AG04449 (cell line): ENCODE data around the gene SATL1.
"Not testable (repeated sequence)": the region's sequence is repeated elsewhere in the genome, so short reads cannot be mapped to it uniquely, and the experiment has no call there.

Experiments used
- CTCF ChIA-PET: fragments of 350-600 bp; formaldehyde crosslinking; extraction: SDS; loops from one replicate; lab custom pipeline; 2021; ENCODE audit warnings: antibody characterized with exemption; lab: Yijun Ruan, JAX
- POLR2A ChIA-PET: fragments of 400-600, 350-600 bp; formaldehyde crosslinking; extraction: SDS; loops from one replicate; lab custom pipeline; 2020; ENCODE audit warnings: antibody characterized with exemption, inconsistent platforms; lab: Yijun Ruan, JAX
- DNase-seq: peaks from one replicate; pipeline ENCODE4 v3.0.0-alpha.2; 2010; ENCODE audit warnings: low read depth, low spot score
- H3K4me3 ChIP-seq: 2 replicates; pipeline ENCODE4 v1.5.1; 2011; ENCODE audit warnings: low read depth, mild to moderate bottlenecking, control low read depth, low read length
- CTCF ChIP-seq: IDR thresholded peaks from one replicate; pipeline ENCODE4 v1.5.1; 2011; ENCODE audit warnings: mild to moderate bottlenecking, moderate library complexity, low read length, control low read depth, inconsistent platforms; ENCODE audit not compliant: insufficient read depth; ENCODE audit errors: missing control alignments

The SATL1 gene

GRCh38 chrX:85243761-85244449 is at the start of gene SATL1, which contains the start of gene ZNF711:
SATL1 (minus strand) TSS chrX:85243779; CDS start chrX:85108968, 134,811 bp downstream.
ZNF711 (plus strand) TSS chrX:85243991; CDS start chrX:85247573, 3,582 bp downstream.
- H3K4me3 ChIP-seq = peak within 1 kb of the TSS; percentile 72
- no peak for DNase-seq
- TF ChIP-seq CTCF = no peak
- POLR2A ChIA-PET = no interaction called here
- CTCF ChIA-PET = interaction anchor here (1.2 kb wide), 1 partner anchor 21 kb away, joined by 3 read pairs; no protein-coding TSS in a partner anchor

DNA sequence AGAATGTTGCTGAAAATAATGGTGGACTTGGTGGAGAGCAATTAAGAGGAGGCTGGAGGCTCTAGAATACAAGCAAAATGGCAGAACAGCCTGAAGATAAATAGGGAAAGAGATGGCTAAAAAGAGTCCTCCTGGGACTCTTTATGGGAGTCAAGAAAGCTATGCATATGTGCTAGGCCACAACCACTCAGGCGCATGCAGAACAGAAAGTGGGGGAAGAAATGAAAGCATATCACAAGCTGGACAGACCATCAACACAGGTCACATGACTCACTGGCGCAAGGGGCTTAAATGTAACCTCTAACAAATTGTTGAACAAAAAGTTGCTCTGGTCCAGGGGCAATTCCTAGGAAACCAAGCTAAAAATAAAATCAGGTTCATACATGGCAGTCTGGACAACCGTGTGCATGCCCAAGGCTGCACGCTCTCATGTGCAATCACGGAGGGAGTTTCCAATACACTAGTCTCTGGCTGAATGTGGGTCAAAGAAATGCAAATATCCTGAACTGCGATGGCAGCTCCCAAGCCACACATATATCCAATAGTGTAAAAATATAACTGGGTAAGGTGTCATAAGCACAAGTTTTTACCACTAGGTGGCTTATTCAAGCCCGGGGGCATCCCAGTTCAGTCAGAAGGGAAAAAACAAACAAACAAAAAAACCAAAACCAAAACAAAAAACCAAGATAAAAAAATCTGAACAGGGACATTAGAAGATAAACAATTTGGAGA is 45.6 kb upstream of the SATL1 start:
- ChIA-PET CTCF (no interaction called here), POLR2A (no interaction called here)
- no peak for DNase-seq
- H3K4me3 ChIP-seq = no peak overlapping the region
- TF ChIP-seq CTCF = no peak

- DNase-seq, POLR2A ChIA-PET, CTCF ChIA-PET, H3K4me3 ChIP-seq: not testable (repeated sequence)
Measured at GRCh38 chrX:85285286-85285685, 41.7 kb upstream of the SATL1 start.

- peak overlapping the region; percentile 72 for H3K4me3 ChIP-seq
- ChIA-PET POLR2A (no interaction called here), CTCF (interaction anchor here (0.6 to 1.2 kb wide), 2 partner anchors 20 to 228 kb away, joined by 3 read pairs; no protein-coding TSS in a partner anchor)
- TF ChIP-seq CTCF = no peak
- DNase-seq = no peak
Measured at GRCh38 chrX:85244450-85245211, 1.1 kb upstream of the SATL1 start.

- DNase-seq = no peak
- no peak for TF ChIP-seq CTCF
- ChIA-PET CTCF (no interaction called here), POLR2A (no interaction called here)
- peak overlapping the region; percentile 72 for H3K4me3 ChIP-seq
Measured at GRCh38 chrX:85243155-85243554, 424 bp downstream of the SATL1 start.

DNA sequence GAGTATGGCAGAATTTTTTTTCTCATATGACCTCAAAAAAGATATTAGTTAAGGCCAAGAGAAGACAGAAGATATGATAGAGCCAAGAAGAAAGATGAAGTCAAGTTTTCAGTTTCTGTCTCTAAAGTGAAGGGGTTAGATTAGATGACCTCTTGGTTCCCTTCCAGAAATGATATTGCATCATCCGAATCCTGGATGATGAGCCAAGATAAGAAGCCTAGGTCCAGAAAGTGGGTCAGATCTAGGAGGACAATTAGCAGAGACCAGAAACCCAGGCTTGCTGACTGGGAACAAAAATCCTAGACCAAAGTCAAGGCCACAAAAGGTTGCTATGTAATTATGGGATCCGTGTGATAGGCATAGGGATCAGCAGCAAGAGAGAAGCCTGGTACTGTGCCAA is 20.2 kb downstream of the SATL1 start:
- ChIA-PET POLR2A (no interaction called here), CTCF (no interaction called here)
- H3K4me3 ChIP-seq = no peak overlapping the region
- no peak for DNase-seq
- no peak for TF ChIP-seq CTCF
